Mesenchymal stem cell (in vitro differentiated cells and primary cell): Measurements from ENCODE around the gene ACSF3.

Experiments used
- DNase-seq: peaks from one replicate; pipeline ENCODE4 v3.0.0-alpha.2; 2013
- H2AFZ ChIP-seq: one replicate; pipeline ENCODE4 v1.6.1; 2013; ENCODE audit warnings: low read depth, mild to moderate bottlenecking, control low read depth, inconsistent platforms, low read length, moderate library complexity
- H2AK5ac ChIP-seq: 2 replicates; pipeline ENCODE4 v1.6.1; 2013; ENCODE audit warnings: low read length, moderate library complexity, mild to moderate bottlenecking, inconsistent platforms; ENCODE audit not compliant: severe bottlenecking
- H2BK120ac ChIP-seq: one replicate; pipeline ENCODE4 v1.6.1; 2013; ENCODE audit warnings: low read depth, mild to moderate bottlenecking, inconsistent platforms, low read length, moderate library complexity
- H2BK12ac ChIP-seq, 2 experiments: one replicate each; pipeline ENCODE4 v1.6.1; 2013; ENCODE audit warnings: inconsistent platforms in 2 of 2, low read length in 2 of 2, mild to moderate bottlenecking in 2 of 2, moderate library complexity in 2 of 2, control low read depth in 1 of 2
- H2BK15ac ChIP-seq: one replicate; pipeline ENCODE4 v1.6.1; 2013; ENCODE audit warnings: mild to moderate bottlenecking, low read depth, inconsistent platforms; ENCODE audit not compliant: poor library complexity, severe bottlenecking
- H2BK5ac ChIP-seq: 2 replicates; pipeline ENCODE4 v1.6.1; 2013; ENCODE audit warnings: low read depth, mild to moderate bottlenecking, low read length, control low read depth, inconsistent platforms; ENCODE audit not compliant: poor library complexity, severe bottlenecking
- H3K14ac ChIP-seq, 2 experiments: one replicate each; pipeline ENCODE4 v1.6.1; 2013; ENCODE audit warnings: inconsistent platforms in 2 of 2, low read length in 2 of 2, control low read depth in 1 of 2, mild to moderate bottlenecking in 1 of 2, moderate library complexity in 1 of 2
- H3K18ac ChIP-seq, 2 experiments: one replicate each; pipeline ENCODE4 v1.6.1; 2013; ENCODE audit warnings: inconsistent platforms in 2 of 2, low read length in 2 of 2, control low read depth in 1 of 2, low read depth in 1 of 2, mild to moderate bottlenecking in 1 of 2
- H3K23ac ChIP-seq, 2 experiments: one replicate each; pipeline ENCODE4 v1.6.1; 2013; ENCODE audit warnings: inconsistent platforms in 2 of 2, low read length in 2 of 2, mild to moderate bottlenecking in 2 of 2, moderate library complexity in 2 of 2, control low read depth in 1 of 2
- H3K27ac ChIP-seq: 2 replicates; pipeline ENCODE4 v1.5.1; 2013; ENCODE audit warnings: mild to moderate bottlenecking, moderate library complexity, low read length, control low read depth, inconsistent platforms; ENCODE audit not compliant: poor library complexity, severe bottlenecking
- H3K27me3 ChIP-seq, 2 experiments: 2 replicates each; pipeline versions ENCODE4 v1.6.1 to v1.7.0; 2013; ENCODE audit warnings: low read length in 2 of 2, mild to moderate bottlenecking in 2 of 2, moderate library complexity in 2 of 2, control low read depth in 1 of 2, inconsistent platforms in 1 of 2; ENCODE audit not compliant: control insufficient read depth in 1 of 2, insufficient read depth in 1 of 2
- H3K36me3 ChIP-seq, 2 experiments: 2 replicates each; pipeline versions ENCODE4 v1.6.1 to v1.7.0; 2013; ENCODE audit warnings: low read length in 2 of 2, control low read depth in 1 of 2, inconsistent platforms in 1 of 2, low read depth in 1 of 2, mild to moderate bottlenecking in 1 of 2; ENCODE audit not compliant: insufficient read depth in 2 of 2, control insufficient read depth in 1 of 2
- H3K4ac ChIP-seq, 2 experiments: one replicate each; pipeline ENCODE4 v1.6.1; 2013; ENCODE audit warnings: inconsistent platforms in 2 of 2, low read length in 2 of 2, mild to moderate bottlenecking in 2 of 2, moderate library complexity in 2 of 2, control low read depth in 1 of 2, low read depth in 1 of 2
- H3K4me1 ChIP-seq: 2 replicates; pipeline ENCODE4 v1.6.1; 2013; ENCODE audit warnings: low read depth, low read length, control low read depth; ENCODE audit not compliant: control insufficient read depth, insufficient read depth
- H3K4me2 ChIP-seq: 2 replicates; pipeline ENCODE4 v1.6.1; 2013; ENCODE audit warnings: low read length, mild to moderate bottlenecking, inconsistent platforms; ENCODE audit not compliant: poor library complexity, severe bottlenecking
- H3K4me3 ChIP-seq, 2 experiments: 2 replicates each; pipeline versions ENCODE4 v1.5.1 to v1.7.0; 2013; ENCODE audit warnings: low read length in 2 of 2, mild to moderate bottlenecking in 2 of 2, control low read depth in 1 of 2, low read depth in 1 of 2; ENCODE audit not compliant: insufficient read depth in 1 of 2
- H3K79me1 ChIP-seq: replicated peaks from 2 replicates; pipeline ENCODE4 v1.6.1; 2013; ENCODE audit warnings: mild to moderate bottlenecking, control low read depth, low read length, inconsistent platforms; ENCODE audit not compliant: poor library complexity, severe bottlenecking
- H3K9ac ChIP-seq: 2 replicates; pipeline ENCODE4 v1.7.0; 2013; ENCODE audit warnings: mild to moderate bottlenecking, low read length, moderate library complexity
- H3K9me3 ChIP-seq: 2 replicates; pipeline ENCODE4 v1.7.0; 2013; ENCODE audit warnings: mild to moderate bottlenecking, low read length; ENCODE audit not compliant: control insufficient read depth
- H4K8ac ChIP-seq: one replicate; pipeline ENCODE4 v1.6.1; 2013; ENCODE audit warnings: inconsistent platforms, mild to moderate bottlenecking, low read length, moderate library complexity
- H4K91ac ChIP-seq: one replicate; pipeline ENCODE4 v1.6.1; 2013; ENCODE audit warnings: mild to moderate bottlenecking, low read length, inconsistent platforms
- WGBS: methylation state at CpG from one replicate; pipeline ENCODE4 v1.1.7; 2013; ENCODE audit warnings: mixed read lengths; 5-methylcytosine and 5-hydroxymethylcytosine counted together

The ACSF3 gene

GRCh38 chr16:89105599-89106151 is 12.0 kb downstream of the ACSF3 start:
- Histone ChIP-seq H4K8ac (no peak overlapping the region), H3K18ac (no peak overlapping the region), H2BK120ac (no peak overlapping the region), H4K91ac (no peak overlapping the region), H3K27me3 (no peaks in the 10 kb centered on the region), H3K79me1 (peaks cover 43% of the 10 kb centered on the region), H3K4ac (no peak overlapping the region), H3K36me3 (peaks cover 72 to 78% of the 10 kb centered on the region in 2 experiments), H3K9me3 (no peaks in the 10 kb centered on the region), H3K4me3 (no peak overlapping the region), H2BK5ac (no peak overlapping the region), H3K9ac (no peak overlapping the region), H3K14ac (no peak overlapping the region), H2BK12ac (no peak overlapping the region), H2AFZ (no peak overlapping the region), H2BK15ac (peak overlapping the region; percentile 52), H3K23ac (no peak overlapping the region), H3K4me2 (no peak overlapping the region), H3K27ac (no peak overlapping the region), H3K4me1 (peaks cover 2% of the 10 kb centered on the region), H2AK5ac (no peak overlapping the region)
- WGBS, result 95% methylated on average over 16 of the region's 16 CpGs
- DNase-seq, result no peak

- Histone ChIP-seq H3K18ac (no peak overlapping the region), H3K4ac (no peak overlapping the region), H4K8ac (no peak overlapping the region), H3K27me3 (no peaks in the 10 kb centered on the region), H3K27ac (no peak overlapping the region), H3K79me1 (peaks cover 35% of the 10 kb centered on the region), H2AFZ (no peak overlapping the region), H4K91ac (no peak overlapping the region), H3K36me3 (peaks cover 70 to 79% of the 10 kb centered on the region in 2 experiments), H3K4me1 (no peaks in the 10 kb centered on the region), H3K23ac (no peak overlapping the region), H2BK120ac (no peak overlapping the region), H3K4me3 (no peak overlapping the region), H3K9me3 (no peaks in the 10 kb centered on the region), H2AK5ac (no peak overlapping the region), H2BK15ac (no peak overlapping the region), H3K4me2 (no peak overlapping the region), H3K14ac (no peak overlapping the region), H2BK5ac (no peak overlapping the region), H3K9ac (no peak overlapping the region), H2BK12ac (no peak overlapping the region)
- DNase-seq, result no peak
- 91% methylated on average over 15 of the region's 15 CpGs for WGBS
Measured at GRCh38 chr16:89106533-89107202, 13.0 kb downstream of the ACSF3 start.

- DNase-seq, result no peak
- Histone ChIP-seq H3K9ac (no peak overlapping the region), H3K4ac (no peak overlapping the region), H4K91ac (no peak overlapping the region), H3K4me2 (no peak overlapping the region), H2BK12ac (no peak overlapping the region), H2BK120ac (no peak overlapping the region), H3K27ac (no peak overlapping the region), H2AFZ (no peak overlapping the region), H2BK5ac (no peak overlapping the region), H3K18ac (no peak overlapping the region), H3K23ac (no peak overlapping the region), H3K4me1 (no peaks in the 10 kb centered on the region), H3K4me3 (no peak overlapping the region), H3K36me3 (peaks cover 69 to 79% of the 10 kb centered on the region in 2 experiments), H2AK5ac (no peak overlapping the region), H3K79me1 (peaks cover 29% of the 10 kb centered on the region), H3K27me3 (no peaks in the 10 kb centered on the region), H4K8ac (no peak overlapping the region), H2BK15ac (no peak overlapping the region), H3K9me3 (no peaks in the 10 kb centered on the region), H3K14ac (no peak overlapping the region)
- WGBS, result 97% methylated on average over 20 of the region's 20 CpGs
Measured at GRCh38 chr16:89107203-89107582, 13.5 kb downstream of the ACSF3 start.

GRCh38 chr16:89108416-89108815 is 14.8 kb downstream of the ACSF3 start:
- H3K23ac ChIP-seq, result no peak overlapping the region

More at GRCh38 chr16:89108416-89108815, 14.8 kb downstream of the ACSF3 start:
- Histone ChIP-seq H2BK15ac (no peak overlapping the region), H2AK5ac (no peak overlapping the region), H2AFZ (no peak overlapping the region), H3K9ac (no peak overlapping the region), H3K36me3 (peaks cover 67 to 79% of the 10 kb centered on the region in 2 experiments), H3K4me3 (no peak overlapping the region), H3K27me3 (no peaks in the 10 kb centered on the region), H2BK120ac (no peak overlapping the region), H2BK12ac (no peak overlapping the region), H4K91ac (no peak overlapping the region), H3K4ac (no peak overlapping the region), H2BK5ac (no peak overlapping the region), H3K18ac (no peak overlapping the region), H3K14ac (no peak overlapping the region), H3K79me1 (peaks cover 29% of the 10 kb centered on the region), H3K27ac (no peak overlapping the region), H3K4me1 (no peaks in the 10 kb centered on the region), H4K8ac (no peak overlapping the region), H3K4me2 (no peak overlapping the region), H3K9me3 (no peaks in the 10 kb centered on the region)
- DNase-seq, result no peak
- WGBS, result over 99% methylated on average over 5 of the region's 5 CpGs
